Body of pancreas (tissue), 4 donors: ENCODE results near the gene NEDD4L.

Experiments used
- POLR2A ChIP-seq, 3 donors: fragments of 450-650 bp; IDR thresholded peaks; one replicate each; pipeline ENCODE4 v1.6.1; 2016; ENCODE audit warnings: antibody characterized with exemption in 3 of 3, mild to moderate bottlenecking in 2 of 3
- TF ChIP-seq, protein P1 (sequence below), 7 experiments: fragments of 450-650 bp in 4 of 7; fragments of 200-600 bp in 3 of 7; sonication (generic) in 3 of 7; IDR thresholded peaks; one replicate each; pipeline ENCODE4 v1.5.1; 2016 to 2019; ENCODE audit warnings: antibody characterized with exemption in 7 of 7

DNA sequence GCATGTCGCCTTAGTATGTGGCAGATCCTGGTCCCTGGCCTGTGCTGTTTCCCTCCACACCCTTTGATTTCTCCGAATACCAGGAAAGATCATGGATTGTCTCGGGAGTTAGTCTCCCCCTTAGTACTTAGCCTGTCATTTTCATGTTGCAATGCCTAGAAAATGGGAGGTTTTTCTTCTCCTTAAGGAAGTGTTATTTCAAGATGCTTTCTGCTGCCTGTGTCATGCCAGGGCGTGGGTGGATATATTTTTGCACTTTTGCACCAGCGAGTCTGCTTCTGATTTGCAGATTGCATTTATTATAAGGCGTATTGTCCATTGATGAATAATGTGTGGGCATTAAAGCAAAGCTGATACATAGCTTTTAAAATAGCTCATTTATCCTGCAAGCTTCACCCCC lies 223.5 kb downstream of the NEDD4L start:
- TF ChIP-seq, protein P1, sequence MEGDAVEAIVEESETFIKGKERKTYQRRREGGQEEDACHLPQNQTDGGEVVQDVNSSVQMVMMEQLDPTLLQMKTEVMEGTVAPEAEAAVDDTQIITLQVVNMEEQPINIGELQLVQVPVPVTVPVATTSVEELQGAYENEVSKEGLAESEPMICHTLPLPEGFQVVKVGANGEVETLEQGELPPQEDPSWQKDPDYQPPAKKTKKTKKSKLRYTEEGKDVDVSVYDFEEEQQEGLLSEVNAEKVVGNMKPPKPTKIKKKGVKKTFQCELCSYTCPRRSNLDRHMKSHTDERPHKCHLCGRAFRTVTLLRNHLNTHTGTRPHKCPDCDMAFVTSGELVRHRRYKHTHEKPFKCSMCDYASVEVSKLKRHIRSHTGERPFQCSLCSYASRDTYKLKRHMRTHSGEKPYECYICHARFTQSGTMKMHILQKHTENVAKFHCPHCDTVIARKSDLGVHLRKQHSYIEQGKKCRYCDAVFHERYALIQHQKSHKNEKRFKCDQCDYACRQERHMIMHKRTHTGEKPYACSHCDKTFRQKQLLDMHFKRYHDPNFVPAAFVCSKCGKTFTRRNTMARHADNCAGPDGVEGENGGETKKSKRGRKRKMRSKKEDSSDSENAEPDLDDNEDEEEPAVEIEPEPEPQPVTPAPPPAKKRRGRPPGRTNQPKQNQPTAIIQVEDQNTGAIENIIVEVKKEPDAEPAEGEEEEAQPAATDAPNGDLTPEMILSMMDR (IDR thresholded peaks at IDR 0.05) = no peak
- TF ChIP-seq POLR2A (IDR thresholded peaks at IDR 0.05) = no peak
